NCI-H82 treated with DMSO at 0.1 percent for 48 hours (cell line): ENCODE data around the gene GPRIN1.

Source experiments
- DNase-seq: peaks from one replicate; lab custom pipeline; 2025; ENCODE audit not compliant: unreplicated experiment; lab: John Stamatoyannopoulos, UW

The GPRIN1 gene

GRCh38 chr5:176609724-176610434 is at the start of gene GPRIN1:
TSS of gene GPRIN1 (minus strand) at chr5:176610156. CDS start at chr5:176599834, 10,322 bp downstream.
- DNase-seq = no peak

DNA sequence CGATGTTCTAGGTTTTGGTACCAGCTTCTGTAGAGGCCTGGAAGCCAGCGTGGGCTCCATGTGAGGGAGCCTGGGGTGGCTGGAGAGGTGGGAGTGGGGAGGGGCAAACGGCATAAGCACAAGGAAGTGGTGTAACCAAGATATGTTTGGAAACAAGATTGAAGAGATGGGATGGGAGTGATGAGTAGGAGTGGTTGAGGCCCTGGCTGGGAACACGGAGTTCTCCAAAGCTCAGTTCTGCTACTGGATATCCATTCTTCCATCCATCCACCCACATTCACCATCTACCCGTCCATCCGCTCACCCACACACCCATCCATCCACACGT is 49.5 kb upstream of the GPRIN1 start:
- DNase-seq = no peak

DNA sequence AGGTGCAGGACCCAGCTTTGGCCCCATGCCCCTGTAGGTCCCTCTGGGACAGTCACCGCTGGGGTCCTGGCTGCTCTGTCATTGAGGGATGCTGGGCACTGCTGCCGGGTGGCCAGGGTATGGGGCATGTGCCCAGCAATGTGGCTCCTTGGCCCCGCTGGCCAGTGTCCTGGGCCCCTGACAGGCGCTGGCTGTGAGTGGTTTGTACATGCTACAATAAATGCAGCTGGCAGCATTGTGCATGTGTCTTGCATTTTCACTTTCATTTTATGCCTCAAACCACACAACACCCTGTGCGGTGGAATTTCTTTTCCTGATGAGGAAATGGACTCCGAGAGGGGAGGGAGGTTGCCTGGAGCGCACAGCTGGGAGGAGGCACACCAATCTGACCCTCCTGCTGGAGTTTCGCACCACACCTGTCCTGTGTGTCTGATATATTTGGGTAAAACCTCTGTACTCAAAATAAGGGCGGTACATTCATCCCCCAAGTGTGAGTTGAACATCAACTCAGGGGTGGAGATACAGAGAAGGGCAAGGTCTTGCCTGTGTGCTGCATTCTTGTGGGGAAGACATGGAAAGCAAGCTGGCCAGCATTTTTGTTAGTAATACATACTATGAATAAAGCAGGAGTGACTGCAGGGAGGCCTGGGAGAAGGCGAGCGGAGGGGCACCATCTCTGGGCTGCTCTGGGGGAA is 49.0 kb upstream of the GPRIN1 start:
- DNase-seq = no peak

GRCh38 chr5:176658007-176658599 is 48.1 kb upstream of the GPRIN1 start:
- DNase-seq = no peak

DNA sequence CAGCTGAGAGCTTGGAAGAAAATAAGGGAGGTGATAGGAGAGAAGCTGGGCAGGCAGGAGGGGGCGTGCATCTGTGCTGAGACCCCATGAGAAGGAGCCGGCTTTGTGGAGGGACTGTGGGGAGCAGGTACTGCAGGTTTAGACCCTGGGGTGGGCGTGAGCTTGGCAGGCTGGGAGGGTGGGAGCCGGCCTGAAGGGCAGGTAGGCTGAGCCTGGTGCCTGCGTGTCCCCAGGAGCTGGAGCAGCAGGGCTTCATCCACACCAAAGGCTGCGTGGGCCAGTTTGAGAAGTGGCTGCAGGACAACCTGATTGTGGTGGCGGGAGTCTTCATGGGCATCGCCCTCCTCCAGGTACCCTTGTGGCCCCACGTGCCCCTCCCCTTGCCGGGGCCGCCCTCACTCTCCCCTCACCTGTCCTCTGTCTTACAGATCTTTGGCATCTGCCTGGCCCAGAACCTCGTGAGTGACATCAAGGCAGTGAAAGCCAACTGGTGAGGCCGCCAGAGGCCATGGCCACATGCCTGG is 46.6 kb upstream of the GPRIN1 start:
- DNase-seq = no peak

DNA sequence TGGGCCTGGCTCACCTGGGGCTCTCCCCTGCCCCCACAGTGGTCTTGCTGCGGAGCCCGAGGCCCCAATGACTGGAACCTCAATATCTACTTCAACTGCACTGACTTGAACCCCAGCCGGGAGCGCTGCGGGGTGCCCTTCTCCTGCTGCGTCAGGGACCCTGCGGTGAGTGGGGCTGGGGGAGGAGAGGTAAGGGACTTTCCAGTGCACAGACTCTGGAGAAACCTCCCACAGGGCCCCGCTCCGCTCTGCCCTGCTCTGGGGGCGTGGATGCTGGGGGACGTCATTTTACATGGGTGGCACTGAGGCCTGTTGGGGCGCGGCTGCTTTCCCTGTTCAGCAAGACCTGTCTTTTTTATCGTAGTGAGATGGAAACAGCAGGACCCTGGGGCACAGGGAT is 44.9 kb upstream of the GPRIN1 start:
- no peak for DNase-seq

DNA sequence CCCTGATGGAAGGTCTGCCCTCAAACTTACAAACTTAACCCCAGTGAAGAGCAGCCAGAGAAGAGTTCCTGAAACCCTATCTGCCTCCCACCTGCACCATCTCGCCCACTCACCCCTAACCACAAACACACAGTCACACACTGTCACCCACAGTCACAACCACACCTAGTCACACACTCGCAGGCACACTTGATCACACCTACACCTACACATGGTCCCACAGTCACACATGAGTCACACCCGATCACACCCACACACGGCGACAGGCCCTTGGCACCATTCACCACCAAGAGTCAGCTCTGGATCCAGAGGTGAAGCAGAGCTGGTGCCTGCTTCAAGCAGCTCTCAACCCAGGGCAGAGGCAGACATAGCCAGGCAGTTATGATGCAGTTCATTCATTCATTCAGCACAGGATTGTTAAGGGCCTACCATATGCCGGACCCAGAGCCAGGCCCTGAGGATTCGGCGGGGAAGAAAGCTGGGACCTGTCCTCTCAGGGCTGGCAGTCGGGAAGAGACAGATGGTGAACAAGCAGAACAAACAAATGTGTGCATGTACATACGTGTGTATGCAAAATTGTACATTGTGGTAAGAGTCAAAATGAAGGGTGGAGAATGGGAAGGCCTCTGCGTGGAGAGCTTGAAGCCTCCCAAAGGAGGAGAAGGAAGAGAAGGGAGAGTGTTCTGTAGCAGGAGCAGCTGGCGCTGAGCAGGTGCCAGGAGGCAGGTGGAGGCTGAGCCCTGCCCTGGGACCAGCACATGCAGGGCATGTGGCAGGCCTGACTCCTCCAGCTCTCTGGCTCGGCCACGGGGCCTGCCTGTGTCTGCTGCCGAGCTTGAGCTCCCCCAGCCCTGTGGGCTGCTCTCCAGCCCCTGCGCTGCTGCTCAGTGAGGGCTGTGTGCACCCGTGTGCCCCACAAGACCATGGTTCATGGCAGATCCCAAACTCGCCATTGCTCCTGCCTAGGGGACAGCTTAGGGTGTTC is 43.7 kb upstream of the GPRIN1 start:
- DNase-seq = no peak

- DNase-seq = no peak
These were observed 42.2 kb upstream of the GPRIN1 start for GRCh38 chr5:176652136-176652535.

DNA sequence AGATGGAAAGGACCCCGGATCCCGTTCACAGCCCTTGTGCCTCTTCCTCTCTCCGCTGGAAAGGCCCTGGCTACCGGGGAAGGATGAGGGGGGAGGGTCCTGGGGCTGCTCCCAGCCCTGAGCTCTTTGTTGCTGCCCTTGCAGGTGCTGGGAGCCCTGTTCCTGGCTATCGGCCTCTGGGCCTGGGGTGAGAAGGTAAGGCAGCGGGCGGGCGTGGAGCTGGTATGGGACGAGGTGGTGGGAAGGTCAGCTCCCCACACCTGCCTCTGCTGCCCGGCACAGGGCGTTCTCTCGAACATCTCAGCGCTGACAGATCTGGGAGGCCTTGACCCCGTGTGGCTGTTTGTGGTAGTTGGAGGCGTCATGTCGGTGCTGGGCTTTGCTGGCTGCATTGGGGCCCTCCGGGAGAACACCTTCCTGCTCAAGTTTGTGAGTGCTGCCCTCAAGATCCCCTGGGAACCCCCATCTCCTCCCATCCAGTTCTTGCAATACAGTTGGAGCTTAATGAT is 41.6 kb upstream of the GPRIN1 start:
- no peak for DNase-seq

- no peak for DNase-seq
These were observed 40.5 kb upstream of the GPRIN1 start for GRCh38 chr5:176650354-176650884.

GRCh38 chr5:176648474-176649194 is 38.7 kb upstream of the GPRIN1 start:
- DNase-seq = no peak

DNA sequence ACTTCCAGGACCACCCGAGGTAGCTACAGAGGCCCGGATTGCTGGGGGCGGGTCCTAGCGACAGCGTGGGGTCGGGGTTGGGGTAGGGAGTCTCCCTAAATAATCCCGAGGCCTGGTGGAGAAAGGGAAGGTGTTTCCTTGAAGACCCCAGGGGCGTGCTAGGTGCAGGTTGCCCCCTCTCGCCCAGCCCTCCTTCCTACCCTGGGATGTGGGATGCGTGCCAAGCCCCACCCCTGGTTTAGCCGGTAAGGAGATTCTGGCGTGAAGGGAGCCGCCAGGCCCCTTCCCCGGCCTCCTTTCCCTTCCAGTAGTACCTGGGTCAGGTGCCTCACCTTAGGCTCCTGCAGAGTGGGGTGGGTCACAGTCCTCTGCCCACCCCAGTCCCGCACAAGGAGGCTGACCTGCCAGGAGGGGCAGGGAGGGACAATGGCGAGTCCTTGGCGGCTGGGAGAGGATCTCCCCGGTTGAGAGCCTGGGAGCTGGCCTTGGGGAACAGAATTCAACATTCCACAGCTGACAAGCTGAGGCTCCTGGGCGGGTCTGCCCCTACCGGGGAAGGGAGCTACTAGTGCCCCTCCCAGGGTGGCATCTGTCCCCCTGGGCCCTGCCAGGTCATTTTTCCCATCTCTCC is 38.0 kb upstream of the GPRIN1 start:
- peak; percentile 11 for DNase-seq

DNA sequence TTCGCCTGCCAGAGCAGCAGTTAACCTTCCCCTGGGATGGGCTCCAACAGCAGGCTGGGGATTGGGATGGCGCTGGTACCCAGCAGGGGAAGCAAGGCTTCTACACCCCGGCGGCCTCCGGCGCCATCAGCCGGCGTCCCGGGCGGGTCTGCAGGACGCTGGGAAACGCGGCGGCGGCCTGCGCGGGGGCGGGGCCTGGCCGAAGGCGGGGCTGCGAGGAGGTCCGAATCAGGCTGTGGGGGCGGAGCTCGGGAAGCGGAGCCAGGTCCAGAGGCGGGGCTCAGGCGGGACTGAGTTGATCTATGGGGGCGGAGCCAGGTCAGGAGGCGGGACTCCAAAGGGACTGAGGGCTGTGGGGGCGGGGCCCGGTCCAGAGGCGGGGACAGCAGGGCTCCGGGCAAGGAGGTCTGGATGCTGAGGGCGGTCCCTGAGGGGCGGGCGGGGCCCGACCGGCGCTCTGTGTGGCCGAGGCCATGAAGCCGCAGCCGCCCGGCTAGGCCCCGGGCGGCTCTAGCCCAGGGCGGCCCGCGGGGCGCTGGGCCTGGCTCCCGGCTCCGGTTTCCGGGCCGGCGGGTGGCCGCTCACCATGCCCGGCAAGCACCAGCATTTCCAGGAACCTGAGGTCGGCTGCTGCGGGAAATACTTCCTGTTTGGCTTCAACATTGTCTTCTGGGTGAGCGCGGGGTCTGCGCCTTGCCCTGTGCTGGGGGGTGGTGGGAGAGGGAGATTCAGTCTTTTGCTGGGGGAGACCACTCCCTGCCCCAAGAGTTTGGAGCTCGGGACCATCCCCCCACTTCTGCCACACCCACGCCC is 37.3 kb upstream of the GPRIN1 start, which contains the start of gene TSPAN17:
TSPAN17 (plus strand) TSS at position 455 of the 813 bp plus-strand sequence; CDS start at position 587, 132 bp downstream.
- peak; percentile 89 for DNase-seq

DNA sequence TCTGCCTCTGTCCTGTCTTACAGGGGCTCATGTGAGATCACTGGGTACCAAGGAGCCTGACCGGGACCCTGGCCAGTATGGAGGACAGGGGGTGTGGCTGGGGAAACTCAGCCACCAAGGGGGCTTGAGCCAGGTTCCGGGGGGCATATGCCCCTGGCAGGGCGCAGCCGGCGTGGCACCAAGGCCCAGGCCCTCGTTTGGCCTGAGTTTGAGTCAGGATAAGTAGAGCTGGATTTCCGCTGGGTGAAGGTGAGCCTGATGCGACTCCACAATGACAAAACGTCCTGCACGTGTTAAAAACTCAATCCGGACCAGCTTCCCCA is 36.7 kb upstream of the GPRIN1 start:
- no peak for DNase-seq

- DNase-seq = no peak
These were observed 36.2 kb upstream of the GPRIN1 start for GRCh38 chr5:176646049-176646706.

- no peak for DNase-seq
These were observed 35.1 kb upstream of the GPRIN1 start for GRCh38 chr5:176644878-176645670.

- no peak for DNase-seq
These were observed 34.3 kb upstream of the GPRIN1 start for GRCh38 chr5:176644294-176644693.
